Nephron (organoid): ENCODE data around the gene STK11.

Source experiments
- H3K27ac Mint-ChIP-seq, 3 experiments: 2 replicates each; pipeline ENCODE4 v1.8.0; 2020; ENCODE audit warnings: mixed read lengths in 3 of 3, mild to moderate bottlenecking in 2 of 3, moderate library complexity in 1 of 3
- H3K27me3 Mint-ChIP-seq: 2 replicates; pipeline ENCODE4 v1.8.0; 2021; ENCODE audit warnings: low read depth, mild to moderate bottlenecking, moderate library complexity, mixed read lengths
- H3K36me3 Mint-ChIP-seq: 2 replicates; pipeline ENCODE4 v1.8.0; 2020; ENCODE audit warnings: low read depth, mixed read lengths
- H3K4me1 Mint-ChIP-seq: 2 replicates; pipeline ENCODE4 v1.8.0; 2020; ENCODE audit warnings: mixed read lengths
- H3K4me3 Mint-ChIP-seq, 3 experiments: 2 replicates each; pipeline ENCODE4 v1.8.0; 2020; ENCODE audit warnings: mild to moderate bottlenecking in 3 of 3, mixed read lengths in 3 of 3, moderate library complexity in 2 of 3
- H3K9me3 Mint-ChIP-seq: 2 replicates; pipeline ENCODE4 v1.8.0; 2020; ENCODE audit warnings: mixed read lengths
- TF ChIP-seq, protein P1 (sequence below), 3 experiments: fragments of 200-600 bp; sonication (generic); IDR thresholded peaks; one replicate each; pipeline ENCODE4 v1.5.0; 2021; ENCODE audit warnings: antibody characterized with exemption in 3 of 3; ENCODE audit not compliant: unreplicated experiment in 3 of 3

STK11 gene

GRCh38 chr19:1172353-1173158, 33.0 kb upstream of the STK11 start:
- Mint-ChIP-seq H3K27ac (peak overlapping the region; percentile 94 to 97 (median 95)), H3K27me3 (peaks cover 3% of the 10 kb centered on the region), H3K36me3 (no peaks in the 10 kb centered on the region), H3K9me3 (no peaks in the 10 kb centered on the region), H3K4me3 (peak overlapping the region; percentile 89 to 93 (median 90)), H3K4me1 (peaks cover 32% of the 10 kb centered on the region)
- TF ChIP-seq, protein P1, sequence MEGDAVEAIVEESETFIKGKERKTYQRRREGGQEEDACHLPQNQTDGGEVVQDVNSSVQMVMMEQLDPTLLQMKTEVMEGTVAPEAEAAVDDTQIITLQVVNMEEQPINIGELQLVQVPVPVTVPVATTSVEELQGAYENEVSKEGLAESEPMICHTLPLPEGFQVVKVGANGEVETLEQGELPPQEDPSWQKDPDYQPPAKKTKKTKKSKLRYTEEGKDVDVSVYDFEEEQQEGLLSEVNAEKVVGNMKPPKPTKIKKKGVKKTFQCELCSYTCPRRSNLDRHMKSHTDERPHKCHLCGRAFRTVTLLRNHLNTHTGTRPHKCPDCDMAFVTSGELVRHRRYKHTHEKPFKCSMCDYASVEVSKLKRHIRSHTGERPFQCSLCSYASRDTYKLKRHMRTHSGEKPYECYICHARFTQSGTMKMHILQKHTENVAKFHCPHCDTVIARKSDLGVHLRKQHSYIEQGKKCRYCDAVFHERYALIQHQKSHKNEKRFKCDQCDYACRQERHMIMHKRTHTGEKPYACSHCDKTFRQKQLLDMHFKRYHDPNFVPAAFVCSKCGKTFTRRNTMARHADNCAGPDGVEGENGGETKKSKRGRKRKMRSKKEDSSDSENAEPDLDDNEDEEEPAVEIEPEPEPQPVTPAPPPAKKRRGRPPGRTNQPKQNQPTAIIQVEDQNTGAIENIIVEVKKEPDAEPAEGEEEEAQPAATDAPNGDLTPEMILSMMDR (IDR thresholded peaks at IDR 0.05; ENCODE audit: unreplicated experiment in 3 of 3), result no peak

- H3K4me1 Mint-ChIP-seq, result peaks cover 32% of the 10 kb centered on the region
- peaks cover 3% of the 10 kb centered on the region for H3K27me3 Mint-ChIP-seq
- no peaks in the 10 kb centered on the region for H3K36me3 Mint-ChIP-seq
- TF ChIP-seq, protein P1 (IDR thresholded peaks at IDR 0.05; ENCODE audit: unreplicated experiment in 3 of 3), result no peak
- H3K4me3 Mint-ChIP-seq, result peak overlapping the region; percentile 89 to 93 (median 90)
- peak overlapping the region; percentile 60 to 95 (median 66) for H3K27ac Mint-ChIP-seq
- no peaks in the 10 kb centered on the region for H3K9me3 Mint-ChIP-seq
Measured at GRCh38 chr19:1173159-1173844, 32.3 kb upstream of the STK11 start.

DNA sequence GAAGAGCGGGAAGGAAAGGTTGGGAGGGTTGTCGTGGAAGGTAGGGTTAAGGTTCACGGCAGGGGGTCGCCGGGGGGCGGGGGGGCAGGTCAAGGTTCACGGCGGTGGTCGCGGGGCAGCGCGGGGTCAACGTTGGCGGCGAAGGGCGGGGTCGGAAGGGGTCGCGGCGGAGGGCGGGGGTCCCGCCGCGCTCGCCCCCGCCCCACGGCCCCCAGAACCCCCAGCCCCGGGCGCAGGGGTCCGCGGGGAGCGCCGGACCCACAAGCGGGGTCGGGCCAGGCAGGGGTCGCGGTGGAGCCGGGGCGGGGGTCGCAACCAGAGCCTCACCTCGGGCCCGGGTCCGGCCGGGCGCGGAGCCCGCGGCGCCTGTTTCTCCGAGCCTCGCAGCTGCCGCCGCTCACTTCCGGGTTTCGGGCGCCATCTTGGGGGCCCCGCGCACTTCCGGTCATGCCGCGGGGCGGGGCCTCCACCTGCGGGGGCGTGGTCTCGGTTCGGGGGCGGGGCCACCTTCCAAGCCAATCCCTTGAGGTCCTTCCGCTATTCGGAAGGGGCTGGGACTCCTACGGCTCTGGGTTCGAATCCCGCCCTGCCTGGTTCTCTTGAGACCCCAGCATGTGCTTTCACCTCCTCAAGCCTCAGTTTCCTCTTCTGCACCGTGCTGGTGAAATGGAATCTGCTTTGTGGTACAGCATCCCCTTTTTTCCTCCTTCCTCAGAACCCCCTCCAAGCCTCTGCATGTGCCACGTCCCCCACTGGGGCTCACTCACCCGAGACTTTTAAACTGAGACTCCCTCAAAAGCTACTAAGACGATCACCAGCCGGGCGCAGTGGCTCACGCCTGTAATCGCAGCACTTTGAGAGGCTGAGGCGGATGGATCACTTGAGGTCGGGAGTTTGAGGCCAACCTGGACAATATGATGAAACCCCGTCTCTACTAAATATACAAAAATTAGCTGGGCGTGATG, 31.5 kb upstream of the STK11 start, which contains the start of gene SBNO2:
SBNO2 (minus strand) TSS at position 424 of the 965 bp plus-strand sequence. CDS start 19,992 bp downstream, outside the sequence.
- peaks cover 3% of the 10 kb centered on the region for H3K27me3 Mint-ChIP-seq
- TF ChIP-seq, protein P1 (IDR thresholded peaks at IDR 0.05; ENCODE audit: unreplicated experiment in 3 of 3), result no peak
- peaks cover 28% of the 10 kb centered on the region for H3K4me1 Mint-ChIP-seq

GRCh38 chr19:1177322-1178114, 28.1 kb upstream of the STK11 start:
- peaks cover 15% of the 10 kb centered on the region for H3K27me3 Mint-ChIP-seq
- H3K4me3 Mint-ChIP-seq, result no peak overlapping the region
- no peak overlapping the region for H3K27ac Mint-ChIP-seq
- H3K36me3 Mint-ChIP-seq, result no peaks in the 10 kb centered on the region
- H3K9me3 Mint-ChIP-seq, result no peaks in the 10 kb centered on the region
- peaks cover 15% of the 10 kb centered on the region for H3K4me1 Mint-ChIP-seq
- TF ChIP-seq, protein P1 (IDR thresholded peaks at IDR 0.05; ENCODE audit: unreplicated experiment in 3 of 3), result no peak

More for the DNA sequence above, 31.5 kb upstream of the STK11 start, which contains the start of gene SBNO2:
- H3K4me3 Mint-ChIP-seq, result peak within 1 kb of the TSS; percentile 89 to 93 (median 92)
- H3K9me3 Mint-ChIP-seq, result no peaks in the 10 kb centered on the region
- H3K36me3 Mint-ChIP-seq, result no peaks in the 10 kb centered on the region
- peak within 1 kb of the TSS; percentile 80 to 95 (median 81) for H3K27ac Mint-ChIP-seq

- no peaks in the 10 kb centered on the region for H3K9me3 Mint-ChIP-seq
- H3K4me3 Mint-ChIP-seq, result no peak overlapping the region
- no peaks in the 10 kb centered on the region for H3K36me3 Mint-ChIP-seq
- H3K27ac Mint-ChIP-seq, result peak overlapping the region; percentile 54 to 84 (median 55)
- TF ChIP-seq, protein P1 (IDR thresholded peaks at IDR 0.05; ENCODE audit: unreplicated experiment in 3 of 3), result no peak
- peaks cover 12% of the 10 kb centered on the region for H3K27me3 Mint-ChIP-seq
- peaks cover 12% of the 10 kb centered on the region for H3K4me1 Mint-ChIP-seq
Measured at GRCh38 chr19:1181606-1182005, 24.0 kb upstream of the STK11 start.
